ENCODE data around the gene RUNX2. TPM values are rescaled to one million over a fixed set of nuclear protein-coding genes. Genes with fewer than 3 reads are reported as not detected.

RUNX2 gene
- total and polyA plus RNA-seq, 2 of the 8 experiments (the other 6 are each of a cell fraction or from before 2014, with no cell fraction given): 0.26 to 1.2 TPM

GRCh38 chr6:45369870-45370269, 41.7 kb downstream of the RUNX2 start (continued):
- no peak for TF ChIP-seq BCL11A (IDR thresholded peaks at IDR 0.05; ENCODE audit: low read depth in 2 of 2, low read length in 2 of 2)
- TF ChIP-seq E2F6 (IDR thresholded peaks at IDR 0.05): no peak
- TF ChIP-seq RAD21 (IDR thresholded peaks at IDR 0.05 in 1 of 2, conservative IDR thresholded peaks at IDR 0.05 in 1 of 2; ENCODE audit: low read depth in 2 of 2, low read length in 2 of 2): no peak
- TF ChIP-seq RFX5 (IDR thresholded peaks at IDR 0.05; ENCODE audit: borderline replicate concordance, low read depth, low read length): no peak
- no peak for TF ChIP-seq POLR2A (IDR thresholded peaks at IDR 0.05; ENCODE audit: control extremely low read depth in 1 of 2, low read depth in 2 of 2, low read length in 2 of 2)

All from H1 (cell line).